ENCODE results near the gene LCN1. TPM values are rescaled to one million over a fixed set of nuclear protein-coding genes. Genes with fewer than 3 reads are reported as not detected.

LCN1 gene
- total RNA-seq, 1 experiment from 2014 or later = not detected

- Histone ChIP-seq H4K91ac (ENCODE audit: insufficient read length, low read depth, low read length) (no peak overlapping the region), H3K27ac (ENCODE audit: insufficient read length, low read depth, low read length) (no peak overlapping the region), H2BK12ac (ENCODE audit: insufficient read length, low read depth, low read length) (no peak overlapping the region), H4K5ac (ENCODE audit: insufficient read length, low read depth, low read length) (no peak overlapping the region), H4K20me1 (ENCODE audit: control insufficient read depth, insufficient read depth, insufficient read length) (no peaks in the 10 kb centered on the region), H3K79me2 (ENCODE audit: insufficient read depth, low read length) (no peaks in the 10 kb centered on the region), H3K23me2 (ENCODE audit: insufficient read length, low read depth, low read length, poor library complexity, severe bottlenecking) (no peaks in the 10 kb centered on the region), H2BK15ac (ENCODE audit: low read depth, low read length) (no peak overlapping the region), H3K9ac (ENCODE audit: extremely low read depth, insufficient read length, low read length) (no peak overlapping the region), H2BK5ac (ENCODE audit: insufficient read length, low read length) (no peak overlapping the region), H3K18ac (ENCODE audit: insufficient read length, low read depth, low read length) (no peak overlapping the region), H2BK20ac (ENCODE audit: low read depth, low read length, poor library complexity, severe bottlenecking) (no peak overlapping the region), H4K8ac (replicated peaks; ENCODE audit: insufficient read length, low read depth, low read length) (no peak overlapping the region), H3K9me3 (ENCODE audit: control insufficient read depth, low read depth, low read length) (no peaks in the 10 kb centered on the region), H2AK5ac (ENCODE audit: insufficient read length, low read length) (no peak overlapping the region), H3K79me1 (ENCODE audit: insufficient read depth, low read depth, low read length, poor library complexity, severe bottlenecking) (no peaks in the 10 kb centered on the region), H2AFZ (ENCODE audit: low read length) (no peak overlapping the region), H3K23ac (ENCODE audit: insufficient read length, low read depth, low read length) (no peak overlapping the region), H3K56ac (ENCODE audit: insufficient read length, low read depth, low read length) (no peak overlapping the region), H3K4ac (ENCODE audit: low read depth, low read length) (no peak overlapping the region), H3K27me3 (ENCODE audit: insufficient read depth, low read length) (no peaks in the 10 kb centered on the region), H3K14ac (ENCODE audit: insufficient read depth, low read length) (no peak overlapping the region), H3K4me2 (ENCODE audit: insufficient read depth, insufficient read length, low read length) (no peak overlapping the region), H3T11ph (ENCODE audit: low read length) (no peak overlapping the region), H2BK120ac (ENCODE audit: low read depth, low read length, poor library complexity, severe bottlenecking) (no peak overlapping the region), H3K4me1 (ENCODE audit: insufficient read depth, low read length) (0 out of 2 replicates have a peak, but pooled peaks cover 2% of the 10 kb centered on the region)
- H3K9me3 Mint-ChIP-seq = no peaks in the 10 kb centered on the region; a peak in 1 of 5 replicates
- TF ChIP-seq CTCF (conservative IDR thresholded peaks at IDR 0.05) = no peak
- no peaks in the 10 kb centered on the region for H3K36me3 Mint-ChIP-seq (ENCODE audit: insufficient read depth in 1 of 3, low read depth in 3 of 3)
- peak overlapping the region in 1 of 3 experiments; percentile 5; a peak in 1 of 7 replicates for H3K27ac Mint-ChIP-seq
- no peak overlapping the region for H3K4me3 Mint-ChIP-seq
- no CpG with 5 or more reads among the region's 10 CpGs for WGBS (ENCODE audit: extremely low coverage, insufficient read length, low lambda C conversion rate)
- peaks cover 3 to 11% of the 10 kb centered on the region in 2 experiments; a peak in 1 of 4 replicates for H3K4me1 Mint-ChIP-seq
- peak; percentile 10 for DNase-seq
- H3K27me3 Mint-ChIP-seq (ENCODE audit: low read depth) = no peaks in the 10 kb centered on the region
Measured at GRCh38 chr9:135512241-135512603, 9.0 kb upstream of the LCN1 start.
